Measurements from ENCODE around the gene ARMC6.

- no peak for TF ChIP-seq CTCF (IDR thresholded peaks at IDR 0.05; ENCODE audit: low read depth, low read length, poor library complexity, severe bottlenecking)
- no peak for TF ChIP-seq EZH2phosphoT487 (IDR thresholded peaks at IDR 0.05; ENCODE audit: borderline replicate concordance, low read length)
Observed at GRCh38 chr19:19098703-19099632, 65.6 kb downstream of the ARMC6 start.

Data from DOHH2 (cell line).